Activated T-cell treated with anti-CD3 and anti-CD28 coated beads for 4 hours (primary cell): Measurements from ENCODE around the gene PDE1A.
"Not testable (repeated sequence)": the region's sequence is repeated elsewhere in the genome, so short reads cannot be mapped to it uniquely, and the experiment has no call there.

ENCODE experiments used
- DNase-seq: peaks from one replicate; pipeline ENCODE4 v3.0.0-alpha.2; 2020

PDE1A gene

DNA sequence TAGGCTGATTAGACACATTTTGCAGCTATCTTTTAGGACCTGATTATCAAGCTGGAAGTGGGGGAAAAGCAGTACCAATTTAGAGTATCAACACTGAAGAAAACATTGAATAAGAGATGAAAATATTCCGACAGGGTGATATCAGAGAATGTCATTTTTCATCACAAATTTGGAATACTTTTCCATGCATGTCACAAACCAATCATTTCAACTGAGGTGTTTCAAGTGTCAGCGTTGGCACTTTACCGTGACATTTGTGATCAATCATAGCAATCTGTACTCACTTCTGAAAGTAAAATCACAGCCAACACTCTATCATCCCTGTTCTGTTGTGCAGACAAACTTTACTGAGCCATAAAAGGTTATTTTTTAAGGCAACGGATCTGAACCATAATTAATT, 75.4 kb downstream of the PDE1A start:
- DNase-seq, result no peak

DNA sequence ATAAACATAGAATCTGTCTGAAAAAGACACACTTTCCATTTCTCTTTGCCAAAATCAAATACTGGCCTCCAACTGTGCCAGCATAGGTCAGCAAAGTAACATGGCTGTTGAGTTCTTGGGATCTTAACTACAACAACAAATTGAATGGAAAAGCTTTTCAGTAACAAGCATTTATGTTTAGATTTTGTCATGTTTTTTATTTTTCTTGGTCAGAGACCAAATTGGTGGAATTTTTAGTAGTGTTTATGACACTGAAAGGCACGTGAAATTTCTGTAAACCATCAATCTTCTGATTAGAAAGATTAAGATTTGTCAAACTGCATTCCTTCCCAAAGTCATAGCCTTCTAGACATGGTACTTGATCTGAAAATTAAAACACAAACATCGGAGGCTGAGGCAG, 77.6 kb downstream of the PDE1A start:
- DNase-seq, result no peak

DNA sequence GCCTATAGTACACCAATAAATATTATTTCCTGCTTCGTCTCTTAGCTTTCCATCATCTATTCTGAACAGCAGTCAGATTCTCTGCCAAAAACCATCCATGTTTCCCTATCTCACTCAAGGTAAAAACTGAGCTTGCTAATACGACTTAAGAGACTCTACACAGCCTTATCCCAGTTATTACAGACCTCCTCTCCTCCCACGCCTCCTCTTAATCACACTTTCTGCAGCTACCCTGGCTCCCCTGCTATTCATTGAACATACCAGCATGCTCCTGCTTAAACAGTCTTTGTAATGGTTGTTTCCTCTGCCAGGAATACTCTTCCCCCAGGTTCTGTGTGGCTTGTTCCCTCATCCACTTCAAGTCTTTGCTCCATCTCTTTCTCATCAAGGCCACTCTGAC, 81.5 kb downstream of the PDE1A start:
- DNase-seq, result no peak

DNA sequence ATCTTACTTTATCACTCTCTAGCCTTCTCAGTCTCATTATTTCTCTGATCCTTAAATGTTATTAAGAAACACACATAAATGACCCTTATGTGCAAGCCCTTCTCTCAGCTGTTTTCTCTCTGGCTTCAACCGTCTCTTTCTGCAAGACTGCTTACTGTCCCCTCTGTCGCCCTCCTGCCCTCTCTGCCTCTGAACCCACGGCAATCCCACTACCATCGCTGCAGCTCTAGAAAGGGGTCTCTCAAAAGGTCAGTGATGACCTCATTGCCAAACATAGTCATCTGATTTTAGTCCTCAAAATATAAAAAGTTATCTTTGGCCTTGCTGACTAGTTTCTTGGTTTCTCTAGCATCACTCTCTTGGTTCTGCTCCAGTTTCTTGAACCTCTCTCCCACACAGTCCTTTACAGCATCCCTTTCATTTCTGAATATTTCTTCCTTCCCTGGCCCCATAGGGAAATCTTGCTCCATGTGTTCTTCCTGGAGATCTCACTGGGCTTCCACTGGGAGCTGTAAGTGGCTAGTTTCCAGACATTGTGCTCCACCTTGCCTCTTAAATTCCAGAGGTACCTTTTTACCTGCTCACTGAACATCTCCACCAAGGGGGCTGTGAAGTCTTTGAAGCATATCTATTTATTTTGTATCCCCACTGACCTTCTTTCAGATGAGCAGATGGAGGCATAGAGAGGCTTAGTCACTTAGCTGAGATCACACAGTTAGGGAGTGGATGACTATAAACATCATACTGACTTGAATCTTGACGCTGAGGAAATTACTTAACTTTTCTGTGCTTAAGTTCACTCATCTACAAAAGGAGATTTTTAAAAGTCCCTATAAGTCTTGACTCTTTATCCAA, 96.2 kb downstream of the PDE1A start:
- no peak for DNase-seq

DNA sequence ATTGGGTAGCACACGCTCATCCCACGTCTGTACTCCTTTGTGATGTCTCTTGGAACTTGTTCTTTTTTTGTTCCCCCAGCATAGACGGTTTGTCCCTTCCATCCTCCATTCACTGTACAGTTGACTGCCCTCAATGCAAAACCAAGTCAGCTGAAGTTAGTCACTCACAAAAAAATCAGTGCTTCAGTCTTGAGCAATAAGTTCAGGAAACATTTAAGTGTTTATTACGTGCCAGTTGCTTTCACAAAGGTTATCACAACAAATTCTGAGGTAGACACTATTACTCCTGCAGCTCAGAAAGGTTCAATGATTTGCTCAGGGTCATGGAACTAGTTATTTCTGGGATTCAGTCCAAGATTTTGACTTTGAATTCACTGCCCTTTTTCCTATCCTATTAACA, 102.2 kb downstream of the PDE1A start:
- no peak for DNase-seq

DNA sequence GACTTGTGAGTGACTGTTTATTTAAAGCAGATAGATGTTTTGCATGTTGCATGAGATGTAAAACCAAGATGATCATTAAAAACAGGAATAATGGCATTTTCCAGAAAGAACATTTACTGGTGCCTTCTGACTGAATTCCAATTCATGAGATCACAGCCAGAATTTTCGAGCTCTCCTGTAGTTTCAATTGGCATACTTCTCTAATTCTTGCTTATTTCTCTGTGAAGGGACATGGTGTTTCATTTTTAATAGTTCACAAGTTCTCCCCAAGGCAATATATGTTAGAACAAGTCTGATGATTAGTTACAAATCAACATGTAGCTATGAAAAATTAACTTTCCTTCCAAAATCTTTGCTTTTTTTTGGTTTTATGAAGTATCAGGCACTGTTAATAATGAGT, 105.7 kb downstream of the PDE1A start:
- DNase-seq, result no peak

DNA sequence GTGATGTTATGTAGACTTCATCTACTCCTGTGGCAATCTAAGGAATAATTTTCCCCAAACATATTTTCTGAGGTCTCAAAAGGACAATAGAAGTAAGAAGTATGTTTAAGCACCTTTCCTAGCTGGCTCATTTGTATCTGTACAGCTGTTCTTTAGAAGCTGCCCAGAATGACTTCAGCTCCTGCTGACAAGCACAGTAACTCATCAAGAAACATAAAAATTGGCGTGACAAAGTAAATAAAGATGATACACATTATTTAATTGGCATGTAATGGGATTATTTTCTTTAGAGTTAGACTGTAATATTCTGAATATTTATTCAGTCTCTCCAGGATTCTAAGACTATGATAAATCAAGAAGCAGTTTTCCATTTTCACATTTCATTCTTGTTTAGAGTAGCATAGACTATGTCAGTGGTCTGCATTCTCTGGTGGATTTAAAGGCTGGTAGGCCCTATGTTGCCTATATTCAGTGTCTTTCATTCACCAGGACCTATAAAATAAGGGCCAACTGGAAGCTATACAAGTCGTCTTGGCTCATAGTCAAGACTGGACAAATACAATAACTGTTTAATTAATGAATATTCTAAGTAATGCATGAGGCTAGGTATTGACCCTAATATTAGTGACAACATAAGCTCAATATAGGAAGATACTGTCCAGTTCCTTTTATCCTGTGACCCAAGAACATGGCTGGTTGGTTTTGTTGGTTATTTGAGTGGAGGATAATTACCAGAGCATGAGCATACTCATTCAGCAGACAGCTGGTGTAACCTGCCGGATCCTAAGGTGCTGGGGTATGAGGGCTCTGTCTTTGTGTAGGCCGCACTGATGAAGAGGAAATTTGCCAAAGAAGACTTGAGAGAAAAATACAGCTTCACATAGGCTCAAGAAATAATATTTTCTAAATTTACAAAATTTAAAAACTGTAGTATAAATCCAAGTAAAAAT, 107.0 kb downstream of the PDE1A start:
- DNase-seq, result no peak

DNA sequence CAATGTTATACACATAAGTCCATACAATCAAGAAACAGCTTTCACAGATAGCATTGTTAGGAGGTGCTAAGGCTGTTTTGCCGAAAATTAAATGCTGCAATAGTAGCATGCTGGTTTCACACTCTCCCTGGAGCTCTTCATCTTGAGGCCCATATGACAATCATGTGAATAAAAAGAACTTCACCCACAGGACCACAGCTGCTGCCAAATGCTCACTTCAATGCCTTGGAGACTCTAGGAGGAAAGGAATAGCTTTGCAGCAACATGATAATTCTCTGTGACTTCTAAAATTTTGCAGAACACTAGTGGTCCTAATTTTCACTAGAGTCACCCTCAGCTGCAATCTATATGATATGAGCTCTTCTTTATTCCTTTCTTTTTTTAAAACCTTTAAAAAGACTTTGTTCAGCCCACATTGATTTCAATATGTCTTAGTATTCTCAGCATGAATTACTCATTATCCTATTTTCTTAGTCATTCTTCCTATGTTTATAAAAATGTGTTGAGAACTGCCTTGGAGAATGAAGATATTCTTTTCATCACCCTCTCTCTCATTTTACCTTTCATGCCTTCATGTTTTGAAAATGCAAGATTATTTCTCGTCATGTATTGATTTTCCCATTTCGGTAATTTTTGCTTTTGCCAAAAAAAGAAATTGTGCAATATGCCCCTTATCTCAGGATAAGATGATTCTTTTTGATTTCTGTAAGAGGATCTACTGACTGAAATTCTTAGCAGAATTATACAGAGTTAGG, 108.2 kb downstream of the PDE1A start:
- no peak for DNase-seq

DNA sequence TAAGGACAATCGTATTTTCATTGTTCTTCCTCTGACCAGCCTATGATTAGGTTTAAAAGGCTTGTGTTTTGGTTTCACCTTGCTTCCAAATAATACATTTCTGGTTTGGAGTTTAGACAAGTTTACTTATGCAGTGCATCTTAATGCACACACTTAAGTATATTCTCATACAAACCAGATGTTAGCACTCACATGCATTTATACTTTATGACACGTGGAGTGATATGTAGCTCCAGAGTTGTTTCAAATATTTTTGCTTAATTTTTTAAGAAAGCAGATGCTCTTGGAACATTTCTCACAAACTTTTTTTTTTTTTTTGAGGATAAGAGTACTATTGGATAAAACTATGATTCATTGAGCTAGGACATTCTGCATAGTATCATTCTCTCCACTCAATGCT, 109.9 kb downstream of the PDE1A start:
- DNase-seq, result no peak

DNA sequence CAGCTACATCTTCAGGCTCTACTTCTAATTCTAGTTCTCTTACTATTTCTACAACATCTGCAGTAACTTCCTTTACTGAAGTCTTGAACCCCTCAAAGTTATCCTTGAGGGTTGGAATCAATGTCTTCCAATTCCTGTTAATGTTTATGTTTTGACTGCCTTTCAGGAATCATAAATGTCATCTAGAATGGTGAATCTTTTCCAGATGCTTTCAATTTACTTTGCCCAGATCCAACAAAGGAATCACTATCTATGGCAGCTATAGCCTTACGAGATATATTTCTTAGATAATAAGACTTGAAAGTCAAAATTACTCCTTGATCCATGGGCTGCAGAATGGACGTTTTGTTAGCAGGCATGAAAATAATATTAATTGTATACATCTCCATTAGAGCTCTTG, 123.9 kb downstream of the PDE1A start:
- no peak for DNase-seq

DNA sequence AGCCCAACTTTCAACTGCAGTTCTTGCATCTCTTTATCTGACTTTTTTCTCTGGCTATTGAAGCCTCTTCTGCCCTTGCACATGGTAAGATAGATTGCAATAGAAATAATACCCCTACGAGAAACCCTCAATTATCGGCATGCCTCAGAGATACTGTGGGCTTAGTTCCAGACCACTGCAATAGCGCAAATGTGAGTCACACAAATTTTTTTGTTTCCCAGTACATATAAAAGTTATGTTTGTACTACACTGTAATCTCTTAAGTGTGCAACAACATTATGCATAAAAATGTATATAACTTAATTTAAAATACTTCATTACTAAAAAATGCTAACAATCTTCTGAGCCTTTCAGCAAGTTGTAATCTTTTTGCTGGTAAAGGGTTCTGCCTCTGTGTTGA, 124.7 kb downstream of the PDE1A start:
- DNase-seq, result no peak

DNA sequence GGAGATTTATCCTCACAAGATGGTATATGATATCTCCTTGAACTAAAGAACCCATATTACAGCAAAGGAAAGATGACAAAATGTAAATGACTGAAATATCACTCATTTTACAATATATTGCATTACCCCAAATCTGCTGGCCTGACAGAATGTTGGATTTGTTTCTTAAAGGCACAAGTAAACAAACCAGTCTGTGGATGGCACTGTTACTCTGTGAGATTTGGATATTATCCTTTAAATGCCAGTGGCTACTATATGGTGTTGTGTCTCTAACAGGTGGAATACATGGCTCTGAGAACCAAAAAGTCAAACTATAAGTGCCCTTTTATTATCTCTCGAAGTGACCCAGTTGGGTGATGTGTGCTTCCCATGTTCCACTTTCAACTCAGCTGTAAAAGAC, 125.7 kb downstream of the PDE1A start:
- no peak for DNase-seq

DNA sequence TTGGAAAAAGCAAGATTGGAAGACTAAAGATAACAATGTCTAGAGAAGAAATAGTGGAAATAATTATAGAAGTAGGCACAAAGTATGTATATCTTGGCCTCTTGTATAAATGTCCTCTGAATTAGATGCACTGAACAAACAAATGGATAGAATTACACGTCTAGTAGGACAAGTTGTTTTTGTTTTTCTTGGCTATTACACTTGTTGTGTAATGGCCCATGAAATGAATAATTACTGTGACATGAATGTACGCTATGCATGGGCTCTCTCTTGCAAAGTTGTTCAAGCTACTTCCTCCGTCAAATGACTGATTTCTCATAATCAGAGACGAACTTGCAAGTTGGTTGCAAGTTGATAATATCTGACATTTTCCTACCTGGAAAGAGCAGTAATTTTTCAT, 126.2 kb downstream of the PDE1A start:
- no peak for DNase-seq

DNA sequence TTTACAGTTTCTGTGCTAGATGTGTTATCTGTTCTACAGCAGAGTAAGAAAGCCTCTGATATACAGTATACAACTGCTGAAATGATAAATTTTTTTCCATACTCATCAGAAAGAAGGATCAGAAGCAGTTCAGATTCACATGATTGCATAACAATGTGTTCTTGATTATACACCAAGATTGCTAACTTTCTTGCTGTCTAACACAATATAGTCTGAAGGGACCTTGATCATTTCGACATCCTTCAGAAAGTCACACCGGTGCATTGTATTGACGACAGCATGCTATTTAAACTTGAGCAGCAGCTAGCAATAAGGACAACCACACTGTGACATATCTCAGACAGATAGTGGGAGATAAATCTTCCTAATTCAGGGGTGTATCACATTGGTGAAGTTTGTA, 127.2 kb downstream of the PDE1A start:
- no peak for DNase-seq

DNA sequence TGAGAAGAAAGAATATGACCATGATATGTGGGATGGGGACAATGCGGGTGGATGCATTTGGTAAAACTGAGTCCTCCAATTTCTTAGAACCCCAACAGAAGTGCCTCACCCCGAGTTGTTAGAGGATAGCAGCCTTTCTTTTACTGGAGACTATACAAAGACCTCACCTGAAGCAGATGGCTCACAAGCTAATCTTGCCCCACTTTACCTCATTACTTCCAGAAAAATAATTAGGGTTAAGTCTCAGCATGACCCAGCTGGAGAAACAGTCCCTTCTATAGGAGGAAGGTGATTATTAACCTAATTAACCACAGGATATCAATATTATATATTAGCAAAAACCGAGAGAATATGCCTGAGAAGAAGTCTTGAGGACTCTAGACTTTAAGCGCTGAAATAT, 128.4 kb downstream of the PDE1A start:
- DNase-seq, result no peak

DNA sequence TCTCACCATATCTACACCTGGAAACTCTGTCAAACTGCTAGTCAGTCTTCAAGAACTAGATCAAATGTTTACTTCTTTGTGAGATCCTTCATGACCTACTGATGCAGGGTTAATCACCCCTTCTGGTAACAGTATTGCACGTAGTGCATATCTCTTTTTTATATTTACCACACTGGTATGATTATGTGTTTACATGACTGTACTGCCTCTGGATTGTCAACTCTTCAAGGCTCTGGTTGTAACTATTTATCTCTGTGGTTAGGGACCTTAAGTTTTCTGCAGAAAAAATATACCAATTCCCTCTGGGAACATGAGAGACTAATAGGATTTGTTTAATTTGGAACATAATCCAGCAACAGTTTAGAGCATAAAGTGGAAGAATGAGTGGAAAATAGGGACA, 135.5 kb downstream of the PDE1A start:
- DNase-seq, result no peak

DNA sequence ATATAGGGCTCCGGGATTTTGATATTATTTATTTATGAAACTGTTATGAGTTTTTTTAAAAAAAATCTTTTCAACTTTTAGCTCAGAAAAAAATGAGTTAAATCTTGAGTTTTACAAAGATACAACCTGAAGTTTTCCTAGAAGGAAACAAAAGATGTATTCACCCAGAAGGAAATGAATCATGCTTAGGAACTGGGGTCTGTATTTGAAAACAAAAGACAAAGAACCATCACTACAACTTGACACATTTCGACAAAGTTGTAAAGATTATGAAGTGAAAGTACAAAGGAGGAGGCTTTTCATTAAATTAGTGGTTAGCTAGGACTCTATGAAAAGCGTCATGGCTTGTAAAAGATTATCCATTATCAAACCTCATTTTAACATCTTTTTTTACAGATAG, 143.3 kb downstream of the PDE1A start:
- DNase-seq, result no peak

DNA sequence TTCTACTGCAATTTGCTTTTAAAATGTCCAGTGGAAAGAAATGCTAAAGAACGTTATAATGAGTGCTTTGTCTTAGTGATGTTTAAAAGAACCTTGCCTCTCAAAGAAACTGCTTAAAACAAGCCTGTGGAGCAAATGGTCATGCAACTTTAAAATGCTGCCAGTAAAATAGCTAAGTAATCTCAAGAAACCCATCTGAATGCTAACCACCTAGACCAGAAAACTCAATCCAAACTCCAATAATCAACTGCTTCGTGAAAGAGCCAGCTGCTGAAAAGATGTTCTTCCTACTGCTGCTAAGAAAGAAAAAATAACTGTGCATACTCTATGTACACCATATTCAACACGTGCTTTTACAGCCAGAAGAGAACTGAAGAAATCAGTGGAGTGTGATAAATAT, 145.6 kb downstream of the PDE1A start:
- DNase-seq, result no peak

DNA sequence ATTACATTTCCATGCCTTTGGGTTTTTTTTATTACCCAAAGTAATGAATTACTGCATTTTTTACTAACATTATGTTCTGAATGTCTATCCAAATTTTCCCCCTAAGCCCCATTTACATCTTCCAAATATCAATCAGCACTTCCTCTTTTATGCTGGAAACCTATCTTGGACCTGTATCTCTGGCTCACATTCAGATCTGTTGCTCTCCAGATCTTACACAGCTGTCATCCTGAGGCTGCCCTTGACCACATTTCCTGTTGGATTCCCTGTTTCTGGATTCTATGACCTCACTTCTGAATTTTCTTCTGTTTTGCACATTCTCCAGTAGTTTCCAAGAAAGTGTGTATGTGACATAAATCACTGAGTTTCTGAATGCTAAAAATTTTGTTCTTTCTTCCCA, 146.7 kb downstream of the PDE1A start:
- no peak for DNase-seq

DNA sequence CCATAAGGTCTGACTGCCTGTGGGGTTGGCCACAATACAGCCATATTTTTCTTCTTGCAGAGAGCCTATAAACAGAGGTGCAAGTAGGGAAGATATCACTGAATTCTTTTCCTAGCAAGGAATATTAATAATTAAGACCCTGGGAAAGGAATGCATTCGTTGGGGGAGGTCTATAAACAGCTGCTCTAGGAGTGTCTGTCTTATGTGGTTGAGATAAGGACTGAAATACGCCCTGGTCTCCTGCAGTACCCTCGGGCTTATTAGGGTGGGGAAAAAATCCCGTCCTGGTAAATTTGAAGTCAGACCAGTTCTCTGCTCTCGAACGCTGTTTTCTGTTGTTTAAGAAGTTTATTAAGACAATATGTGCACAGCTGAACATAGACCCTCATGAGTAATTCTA, 150.2 kb downstream of the PDE1A start:
- not testable (repeated sequence) for DNase-seq

DNA sequence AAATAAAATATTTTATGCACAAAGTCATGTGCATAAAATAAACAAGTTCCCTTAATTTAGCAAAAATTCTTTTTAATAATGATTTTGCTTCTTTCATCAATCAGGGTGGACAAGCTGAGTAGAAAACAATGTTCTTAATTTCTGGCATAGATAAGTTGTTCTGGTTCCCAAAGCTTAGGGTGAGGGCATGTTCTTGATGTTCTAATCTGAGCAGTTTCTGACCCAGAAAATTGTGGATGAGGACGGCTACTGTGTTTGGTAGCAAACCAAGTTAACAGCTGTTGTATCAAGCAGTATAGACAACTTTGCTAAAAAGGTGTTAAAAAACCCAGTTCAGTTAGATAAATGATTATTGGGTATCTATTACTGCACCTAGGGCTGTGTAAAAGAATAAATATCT, 158.9 kb downstream of the PDE1A start:
- no peak for DNase-seq

DNA sequence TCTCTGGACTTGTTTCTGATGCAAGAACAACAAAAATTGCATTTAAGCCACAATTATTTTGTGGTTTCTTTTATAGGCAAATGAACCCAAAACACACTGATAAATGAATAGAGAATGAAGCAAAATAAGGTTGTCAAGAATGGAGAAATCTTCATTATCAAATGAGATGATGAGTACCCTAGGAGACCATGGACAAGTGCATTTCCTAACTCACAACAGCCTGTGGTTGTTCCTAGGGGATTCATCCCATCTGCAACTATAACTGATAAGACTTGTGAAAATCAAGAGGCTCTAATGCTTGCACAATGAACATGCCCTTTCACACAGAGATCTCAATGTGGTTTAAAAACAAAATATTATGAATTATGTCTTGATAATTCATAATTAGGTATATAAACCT, 159.9 kb downstream of the PDE1A start:
- DNase-seq, result no peak

DNA sequence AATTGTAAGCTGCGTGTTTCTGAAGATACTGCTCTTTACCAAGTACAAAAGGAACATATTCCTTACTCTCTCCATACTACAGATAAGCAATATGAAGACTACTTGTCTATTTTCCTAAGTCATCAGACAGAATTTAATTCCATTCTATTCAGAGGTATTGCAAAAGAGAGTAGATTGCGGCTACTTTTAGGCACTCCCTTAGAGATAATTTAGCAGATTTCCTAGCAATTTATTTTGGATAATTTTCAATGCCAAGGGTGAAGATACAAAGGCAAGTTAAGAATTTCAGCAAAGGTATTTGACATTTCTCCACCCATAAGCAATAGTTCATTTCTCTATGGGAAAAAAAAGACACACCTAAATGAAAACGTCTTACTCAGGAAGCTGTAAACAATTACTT, 161.1 kb downstream of the PDE1A start:
- DNase-seq, result no peak
